ENCODE data around the gene PLCL1. TPM values are rescaled to one million over a fixed set of nuclear protein-coding genes. Genes with fewer than 3 reads are reported as not detected.

The PLCL1 gene
- total RNA-seq, 1 experiment from 2014 or later: 0.07 TPM

DNA sequence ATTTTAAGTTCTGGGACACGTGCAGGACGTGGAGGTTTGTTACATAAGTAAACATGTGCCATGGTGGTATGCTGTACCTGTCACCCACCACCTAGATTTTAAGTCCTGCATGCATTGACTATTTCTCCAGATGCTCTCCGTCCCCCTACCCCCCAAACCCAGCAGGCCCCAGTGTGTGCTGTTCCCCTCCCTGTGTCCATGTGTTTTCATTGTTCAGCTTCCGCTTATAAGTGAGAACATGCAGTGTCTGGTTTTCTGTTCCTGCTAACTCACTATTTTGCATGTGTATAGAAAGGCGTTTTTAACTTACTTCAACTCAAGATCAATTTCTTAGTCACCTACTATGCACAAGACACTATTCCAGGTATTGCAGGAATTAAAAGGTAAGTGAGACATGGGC lies 128.0 kb downstream of the PLCL1 start:
- H3K36me3 ChIP-seq (ENCODE audit: control insufficient read depth in 1 of 2, insufficient read depth in 2 of 2, low read length in 2 of 2): no peaks in the 10 kb centered on the region
- no peaks in the 10 kb centered on the region for H3K9me3 ChIP-seq (ENCODE audit: control insufficient read depth in 1 of 2, insufficient read depth in 1 of 2, low read depth in 1 of 2, low read length in 2 of 2)
- CTCF ChIA-PET: no interaction called here
- H3K27me3 ChIP-seq (ENCODE audit: insufficient read depth, low read length): peaks cover 10% of the 10 kb centered on the region; the same call in 1 of the 2 replicates
- no TSS peak for BruUV-seq (replicated peaks)
- no peaks in the 10 kb centered on the region for H3K79me2 ChIP-seq (ENCODE audit: insufficient read depth, low read length)
- intact Hi-C loops (cut with micrococcal nuclease): no loop called here
- H3K4me2 ChIP-seq (ENCODE audit: low read length): no peak overlapping the region
- H2AFZ ChIP-seq (ENCODE audit: low read depth, low read length, poor library complexity, severe bottlenecking): no peak overlapping the region
- H3K9ac ChIP-seq (ENCODE audit: low read length): no peak overlapping the region
- no peaks in the 10 kb centered on the region for H3K9me2 ChIP-seq (ENCODE audit: insufficient read depth)
- POLR2A ChIA-PET: no interaction called here
- no peak for ATAC-seq
- no peak overlapping the region for H3K27ac ChIP-seq (ENCODE audit: low read depth, low read length)
- RAD21 ChIA-PET (ENCODE audit: low non-redundant PET in 1 of 2, low total read pairs in 2 of 2, uncharacterized antibody in 2 of 2, unreplicated experiment in 2 of 2): no interaction called here
- no peak for DNase-seq (ENCODE audit: low read depth, low spot score)
- TF ChIP-seq TCF7L2 (IDR thresholded peaks at IDR 0.05; ENCODE audit: borderline replicate concordance, extremely low read depth, insufficient read depth, insufficient read length) (no peak), RAD21 (IDR thresholded peaks at IDR 0.05; ENCODE audit: low read depth) (no peak)
- H3K4me1 ChIP-seq (ENCODE audit: control insufficient read depth in 1 of 2, insufficient read depth in 2 of 2, low read length in 2 of 2): no peaks in the 10 kb centered on the region
- H4K20me1 ChIP-seq (ENCODE audit: insufficient read depth): no peaks in the 10 kb centered on the region
- H3K4me3 ChIP-seq (replicated peaks in 1 of 2; ENCODE audit: low read depth in 1 of 2, low read length in 2 of 2): no peak overlapping the region

- H3K36me3 ChIP-seq (ENCODE audit: control insufficient read depth in 1 of 2, insufficient read depth in 2 of 2, low read length in 2 of 2): no peaks in the 10 kb centered on the region
- intact Hi-C loops (cut with micrococcal nuclease): no loop called here
- H3K4me1 ChIP-seq (ENCODE audit: control insufficient read depth in 1 of 2, insufficient read depth in 2 of 2, low read length in 2 of 2): no peaks in the 10 kb centered on the region
- peaks cover 27% of the 10 kb centered on the region for H3K27me3 ChIP-seq (ENCODE audit: insufficient read depth, low read length)
- H3K27ac ChIP-seq (ENCODE audit: low read depth, low read length): no peak overlapping the region
- no peak overlapping the region for H3K9ac ChIP-seq (ENCODE audit: low read length)
- DNase-seq (ENCODE audit: low read depth, low spot score): no peak
- POLR2A ChIA-PET: no interaction called here
- no peak overlapping the region for H3K4me2 ChIP-seq (ENCODE audit: low read length)
- H3K9me3 ChIP-seq (ENCODE audit: control insufficient read depth in 1 of 2, insufficient read depth in 1 of 2, low read depth in 1 of 2, low read length in 2 of 2): no peaks in the 10 kb centered on the region
- CTCF ChIA-PET: no interaction called here
- no peaks in the 10 kb centered on the region for H3K9me2 ChIP-seq (ENCODE audit: insufficient read depth)
- H4K20me1 ChIP-seq (ENCODE audit: insufficient read depth): no peaks in the 10 kb centered on the region
- no peak overlapping the region for H2AFZ ChIP-seq (ENCODE audit: low read depth, low read length, poor library complexity, severe bottlenecking)
- no TSS peak for BruUV-seq (replicated peaks)
- ATAC-seq: no peak
- no peak overlapping the region for H3K4me3 ChIP-seq (replicated peaks in 1 of 2; ENCODE audit: low read depth in 1 of 2, low read length in 2 of 2)
- H3K79me2 ChIP-seq (ENCODE audit: insufficient read depth, low read length): no peaks in the 10 kb centered on the region
- RAD21 ChIA-PET (ENCODE audit: low non-redundant PET in 1 of 2, low total read pairs in 2 of 2, uncharacterized antibody in 2 of 2, unreplicated experiment in 2 of 2): no interaction called here
- TF ChIP-seq JUND (IDR thresholded peaks at IDR 0.05) (no peak), ZNF274 (IDR thresholded peaks at IDR 0.05; ENCODE audit: low read depth, low read length) (no peak), REST (IDR thresholded peaks at IDR 0.05; ENCODE audit: low read depth) (no peak), EGR1 (IDR thresholded peaks at IDR 0.05; ENCODE audit: low read depth) (no peak), SP1 (IDR thresholded peaks at IDR 0.05; ENCODE audit: low read depth) (no peak), ZFX (IDR thresholded peaks at IDR 0.05) (no peak), YY1 (IDR thresholded peaks at IDR 0.05; ENCODE audit: extremely low read depth, insufficient replicate concordance, low read depth, low read length) (no peak), CEBPB (IDR thresholded peaks at IDR 0.05; ENCODE audit: low read depth) (no peak), EZH2 (IDR thresholded peaks at IDR 0.05) (no peak), POLR2AphosphoS5 (IDR thresholded peaks at IDR 0.05; ENCODE audit: low read depth, low read length) (no peak), POLR2A (IDR thresholded peaks at IDR 0.05; ENCODE audit: borderline replicate concordance, extremely low read depth, insufficient read depth, insufficient read length) (no peak), RAD21 (IDR thresholded peaks at IDR 0.05; ENCODE audit: low read depth) (no peak)
- TF ChIP-seq, protein P1, sequence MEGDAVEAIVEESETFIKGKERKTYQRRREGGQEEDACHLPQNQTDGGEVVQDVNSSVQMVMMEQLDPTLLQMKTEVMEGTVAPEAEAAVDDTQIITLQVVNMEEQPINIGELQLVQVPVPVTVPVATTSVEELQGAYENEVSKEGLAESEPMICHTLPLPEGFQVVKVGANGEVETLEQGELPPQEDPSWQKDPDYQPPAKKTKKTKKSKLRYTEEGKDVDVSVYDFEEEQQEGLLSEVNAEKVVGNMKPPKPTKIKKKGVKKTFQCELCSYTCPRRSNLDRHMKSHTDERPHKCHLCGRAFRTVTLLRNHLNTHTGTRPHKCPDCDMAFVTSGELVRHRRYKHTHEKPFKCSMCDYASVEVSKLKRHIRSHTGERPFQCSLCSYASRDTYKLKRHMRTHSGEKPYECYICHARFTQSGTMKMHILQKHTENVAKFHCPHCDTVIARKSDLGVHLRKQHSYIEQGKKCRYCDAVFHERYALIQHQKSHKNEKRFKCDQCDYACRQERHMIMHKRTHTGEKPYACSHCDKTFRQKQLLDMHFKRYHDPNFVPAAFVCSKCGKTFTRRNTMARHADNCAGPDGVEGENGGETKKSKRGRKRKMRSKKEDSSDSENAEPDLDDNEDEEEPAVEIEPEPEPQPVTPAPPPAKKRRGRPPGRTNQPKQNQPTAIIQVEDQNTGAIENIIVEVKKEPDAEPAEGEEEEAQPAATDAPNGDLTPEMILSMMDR (IDR thresholded peaks at IDR 0.05 in 2 of 3, conservative IDR thresholded peaks at IDR 0.05 in 1 of 3; ENCODE audit: borderline replicate concordance in 1 of 3, insufficient read depth in 1 of 3, low read depth in 2 of 3, low read length in 2 of 3): no peak
- TF ChIP-seq, protein P2, sequence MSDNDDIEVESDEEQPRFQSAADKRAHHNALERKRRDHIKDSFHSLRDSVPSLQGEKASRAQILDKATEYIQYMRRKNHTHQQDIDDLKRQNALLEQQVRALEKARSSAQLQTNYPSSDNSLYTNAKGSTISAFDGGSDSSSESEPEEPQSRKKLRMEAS (IDR thresholded peaks at IDR 0.05): no peak
Measured at GRCh38 chr2:197934261-197934933, 130.0 kb downstream of the PLCL1 start.

All from HCT116 (cell line).